HEK293 (cell line): ENCODE measurements around the gene OR1F1.
A peak's percentile ranks its signal among the peaks of the same experiment; 100 is the strongest.

Experiments used
- CTCF ChIA-PET: fragments of 350-600 bp; formaldehyde crosslinking; extraction: SDS; loops from one replicate; lab custom pipeline; 2021; ENCODE audit warnings: antibody characterized with exemption; lab: Yijun Ruan, JAX
- POLR2A ChIA-PET: fragments of 300-600 bp; formaldehyde crosslinking; extraction: SDS; loops from one replicate; lab custom pipeline; 2020; ENCODE audit warnings: antibody characterized with exemption, inconsistent platforms; lab: Yijun Ruan, JAX
- H3K27ac ChIP-seq: fragments of 200-500 bp; sonication (Bioruptor generic); 2 replicates; pipeline ENCODE4 v1.5.1; 2014; ENCODE audit warnings: low read depth, low read length, control low read depth, inconsistent platforms; ENCODE audit errors: extremely low read depth
- H3K36me3 ChIP-seq, 2 experiments: fragments of 200-500 bp in 1 of 2; sonication (Bioruptor generic) in 1 of 2; 1 replicate in 1 of 2; 2 replicates in 1 of 2; pipeline ENCODE4 v1.5.1; 2014 to 2017; ENCODE audit warnings: inconsistent platforms in 2 of 2, low read length in 2 of 2; ENCODE audit not compliant: control insufficient read depth in 2 of 2, insufficient read depth in 1 of 2
- H3K4me1 ChIP-seq: fragments of 200-500 bp; sonication (Bioruptor generic); 2 replicates; pipeline ENCODE4 v1.5.1; 2014; ENCODE audit warnings: mild to moderate bottlenecking, low read length, inconsistent platforms; ENCODE audit not compliant: control insufficient read depth, insufficient read depth
- H3K4me3 ChIP-seq: 2 replicates; pipeline ENCODE4 v1.5.1; 2011; ENCODE audit warnings: low read depth, mild to moderate bottlenecking, control low read depth, low read length, moderate library complexity
- H3K9me3 ChIP-seq: fragments of 200-500 bp; sonication (Bioruptor generic); 2 replicates; pipeline ENCODE4 v1.5.1; 2014; ENCODE audit warnings: low read depth, low read length, inconsistent platforms; ENCODE audit not compliant: control insufficient read depth, insufficient read depth
- AEBP2 ChIP-seq: fragments of 450-650 bp; formaldehyde crosslinking; IDR thresholded peaks from 2 replicates; pipeline ENCODE4 v1.5.1; 2016; ENCODE audit warnings: missing biosample characterization, missing genetic modification characterization, borderline replicate concordance
- OVOL3 ChIP-seq: fragments of 450-650 bp; formaldehyde crosslinking; IDR thresholded peaks from 2 replicates; pipeline ENCODE4 v1.5.1; 2016; ENCODE audit warnings: missing biosample characterization, missing genetic modification characterization
- PRDM6 ChIP-seq: fragments of 450-650 bp; formaldehyde crosslinking; IDR thresholded peaks from 2 replicates; pipeline ENCODE4 v1.5.1; 2017; ENCODE audit warnings: missing biosample characterization, missing genetic modification characterization
- ZBTB48 ChIP-seq: fragments of 450-650 bp; formaldehyde crosslinking; IDR thresholded peaks from 2 replicates; pipeline ENCODE4 v1.5.1; 2016; ENCODE audit warnings: missing biosample characterization, missing genetic modification characterization
- ZIC2 ChIP-seq: fragments of 450-650 bp; formaldehyde crosslinking; IDR thresholded peaks from 2 replicates; pipeline ENCODE4 v1.5.1; 2016; ENCODE audit warnings: missing biosample characterization, missing genetic modification characterization
- ZNF292 ChIP-seq: fragments of 450-650 bp; formaldehyde crosslinking; IDR thresholded peaks from 2 replicates; pipeline ENCODE4 v1.5.1; 2016; ENCODE audit warnings: low read depth, missing biosample characterization, missing genetic modification characterization, borderline replicate concordance
- ZNF335 ChIP-seq: fragments of 450-650 bp; formaldehyde crosslinking; conservative IDR thresholded peaks from 2 replicates; pipeline ENCODE4 v1.5.1; 2016; ENCODE audit warnings: missing biosample characterization, missing genetic modification characterization
- ZNF449 ChIP-seq: fragments of 450-650 bp; formaldehyde crosslinking; IDR thresholded peaks from 2 replicates; pipeline ENCODE4 v1.5.1; 2017; ENCODE audit warnings: missing biosample characterization, mild to moderate bottlenecking, missing genetic modification characterization, moderate library complexity
- ZNF501 ChIP-seq: fragments of 450-650 bp; formaldehyde crosslinking; IDR thresholded peaks from 2 replicates; pipeline ENCODE4 v1.5.1; 2016; ENCODE audit warnings: missing biosample characterization, missing genetic modification characterization
- ZNF558 ChIP-seq: fragments of 450-650 bp; formaldehyde crosslinking; IDR thresholded peaks from 2 replicates; pipeline ENCODE4 v1.5.1; 2016; ENCODE audit warnings: missing biosample characterization, missing genetic modification characterization
- ZNF561 ChIP-seq: fragments of 450-650 bp; IDR thresholded peaks from 2 replicates; pipeline ENCODE4 v1.5.1; 2018; ENCODE audit warnings: missing biosample characterization, missing genetic modification characterization, borderline replicate concordance
- ZNF791 ChIP-seq: fragments of 450-650 bp; formaldehyde crosslinking; IDR thresholded peaks from 2 replicates; pipeline ENCODE4 v1.5.1; 2016; ENCODE audit warnings: missing biosample characterization, missing genetic modification characterization
- ZNF792 ChIP-seq: fragments of 450-650 bp; formaldehyde crosslinking; IDR thresholded peaks from 2 replicates; pipeline ENCODE4 v1.5.1; 2016; ENCODE audit warnings: missing biosample characterization, missing genetic modification characterization
- TF ChIP-seq, protein P1 (sequence below): fragments of 450-650 bp; formaldehyde crosslinking; IDR thresholded peaks from 2 replicates; pipeline ENCODE4 v1.5.1; 2016; ENCODE audit warnings: missing biosample characterization, missing genetic modification characterization
- TF ChIP-seq, protein P2 (sequence below): fragments of 450-650 bp; formaldehyde crosslinking; conservative IDR thresholded peaks from 2 replicates; pipeline ENCODE4 v1.5.1; 2016; ENCODE audit warnings: low read depth, missing biosample characterization, missing genetic modification characterization

Gene OR1F1

DNA sequence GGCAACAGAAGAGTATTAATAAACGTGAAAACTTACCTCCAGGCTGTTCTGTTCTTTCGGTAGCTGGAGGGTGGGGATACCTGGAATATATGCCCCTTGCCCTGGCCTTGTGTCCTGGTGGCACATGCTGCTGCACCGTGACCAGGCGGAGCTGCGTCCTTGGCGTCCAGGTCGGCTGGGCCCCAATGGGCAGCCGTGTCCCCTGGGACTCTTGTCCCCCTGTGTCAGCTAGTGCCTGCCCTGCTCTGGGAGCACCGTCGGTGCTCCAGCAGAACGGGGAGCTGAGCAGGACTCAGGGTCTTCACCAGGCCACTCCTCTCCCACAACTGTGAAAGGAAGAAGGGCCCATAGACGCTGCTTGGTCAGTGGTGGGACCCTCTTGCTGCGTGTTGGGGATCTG is 45.2 kb upstream of the OR1F1 start:
- TF ChIP-seq ZNF335 (tag by site-specific recombination) (no peak), ZNF561 (tag by site-specific recombination) (no peak), AEBP2 (tag by site-specific recombination) (no peak), ZNF792 (tag by site-specific recombination) (no peak), PRDM6 (tag by site-specific recombination) (no peak), ZNF292 (no peak), ZNF501 (tag by site-specific recombination) (no peak), OVOL3 (no peak)
- TF ChIP-seq, protein P1, sequence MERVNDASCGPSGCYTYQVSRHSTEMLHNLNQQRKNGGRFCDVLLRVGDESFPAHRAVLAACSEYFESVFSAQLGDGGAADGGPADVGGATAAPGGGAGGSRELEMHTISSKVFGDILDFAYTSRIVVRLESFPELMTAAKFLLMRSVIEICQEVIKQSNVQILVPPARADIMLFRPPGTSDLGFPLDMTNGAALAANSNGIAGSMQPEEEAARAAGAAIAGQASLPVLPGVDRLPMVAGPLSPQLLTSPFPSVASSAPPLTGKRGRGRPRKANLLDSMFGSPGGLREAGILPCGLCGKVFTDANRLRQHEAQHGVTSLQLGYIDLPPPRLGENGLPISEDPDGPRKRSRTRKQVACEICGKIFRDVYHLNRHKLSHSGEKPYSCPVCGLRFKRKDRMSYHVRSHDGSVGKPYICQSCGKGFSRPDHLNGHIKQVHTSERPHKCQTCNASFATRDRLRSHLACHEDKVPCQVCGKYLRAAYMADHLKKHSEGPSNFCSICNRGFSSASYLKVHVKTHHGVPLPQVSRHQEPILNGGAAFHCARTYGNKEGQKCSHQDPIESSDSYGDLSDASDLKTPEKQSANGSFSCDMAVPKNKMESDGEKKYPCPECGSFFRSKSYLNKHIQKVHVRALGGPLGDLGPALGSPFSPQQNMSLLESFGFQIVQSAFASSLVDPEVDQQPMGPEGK (tag by site-specific recombination): no peak
- Histone ChIP-seq H3K9me3 (no peaks in the 10 kb centered on the region), H3K4me3 (no peak overlapping the region), H3K36me3 (peaks cover 0 to 38% of the 10 kb centered on the region in 2 experiments; a peak in 1 of 3 replicates), H3K4me1 (no peaks in the 10 kb centered on the region), H3K27ac (no peak overlapping the region)
- ChIA-PET POLR2A (interaction anchor here (1.0 kb wide), 1 partner anchor 13 kb away, joined by 4 read pairs; no protein-coding TSS in a partner anchor), CTCF (interaction anchor here (1.2 kb wide), 1 partner anchor 13 kb away, joined by 3 read pairs; no protein-coding TSS in a partner anchor)

GRCh38 chr16:3143189-3143588 is 44.8 kb upstream of the OR1F1 start:
- H3K9me3 ChIP-seq: no peaks in the 10 kb centered on the region
- H3K4me3 ChIP-seq: no peak overlapping the region
- H3K4me1 ChIP-seq: no peaks in the 10 kb centered on the region
- H3K27ac ChIP-seq: no peak overlapping the region
- ChIA-PET POLR2A (interaction anchor here (1.0 to 1.7 kb wide), 2 partner anchors 9 to 29 kb away, joined by 3 to 13 read pairs; partner anchors contain the start of gene ZNF213), CTCF (interaction anchor here (0.6 to 1.0 kb wide), 2 partner anchors 14 to 84 kb away, joined by 3 read pairs; no protein-coding TSS in a partner anchor)
- TF ChIP-seq ZBTB48 (no peak), ZNF558 (tag by site-specific recombination) (no peak)
- peaks cover 0 to 34% of the 10 kb centered on the region in 2 experiments; a peak in 1 of 3 replicates for H3K36me3 ChIP-seq

DNA sequence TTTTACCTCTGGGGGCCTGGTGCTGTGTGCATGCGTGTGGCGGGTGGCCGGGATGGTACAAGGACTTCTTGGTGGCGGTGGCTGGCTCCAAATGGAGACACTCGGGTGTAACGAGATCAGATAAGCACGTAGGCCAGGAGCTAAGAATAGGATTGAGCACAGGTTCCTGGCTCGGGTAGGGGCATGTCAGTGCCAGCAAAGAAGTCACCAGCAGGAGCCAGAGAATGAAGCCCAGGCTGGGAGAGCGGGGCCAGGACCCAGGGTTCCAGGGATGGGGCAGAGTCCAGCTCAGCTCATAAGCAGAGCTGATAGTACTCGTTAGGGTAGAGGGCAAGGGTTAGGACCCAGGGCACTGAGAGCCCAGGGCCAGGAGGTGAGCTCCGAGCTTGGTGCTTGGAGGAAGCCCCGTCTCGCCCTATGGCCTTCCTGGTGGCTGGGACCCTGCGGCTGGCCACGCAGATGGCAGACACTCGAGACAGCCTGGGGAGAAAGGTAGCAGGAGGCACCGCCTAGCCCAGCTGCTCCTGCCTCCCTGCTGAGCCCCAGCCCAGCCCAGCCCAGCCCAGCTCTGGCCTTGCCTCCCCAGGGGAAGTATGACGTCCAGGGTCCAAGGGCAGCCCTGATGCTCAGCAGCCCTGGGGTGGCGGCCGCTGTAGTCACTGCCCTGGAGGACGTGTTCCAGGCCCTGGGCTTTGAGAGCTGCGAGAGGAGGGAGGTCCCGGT is 44.2 kb upstream of the OR1F1 start:
- TF ChIP-seq ZNF449 (tag by site-specific recombination): peak; percentile 35; the same call in 1 of the 2 replicates
- no peak for TF ChIP-seq ZNF791
- TF ChIP-seq, protein P2, sequence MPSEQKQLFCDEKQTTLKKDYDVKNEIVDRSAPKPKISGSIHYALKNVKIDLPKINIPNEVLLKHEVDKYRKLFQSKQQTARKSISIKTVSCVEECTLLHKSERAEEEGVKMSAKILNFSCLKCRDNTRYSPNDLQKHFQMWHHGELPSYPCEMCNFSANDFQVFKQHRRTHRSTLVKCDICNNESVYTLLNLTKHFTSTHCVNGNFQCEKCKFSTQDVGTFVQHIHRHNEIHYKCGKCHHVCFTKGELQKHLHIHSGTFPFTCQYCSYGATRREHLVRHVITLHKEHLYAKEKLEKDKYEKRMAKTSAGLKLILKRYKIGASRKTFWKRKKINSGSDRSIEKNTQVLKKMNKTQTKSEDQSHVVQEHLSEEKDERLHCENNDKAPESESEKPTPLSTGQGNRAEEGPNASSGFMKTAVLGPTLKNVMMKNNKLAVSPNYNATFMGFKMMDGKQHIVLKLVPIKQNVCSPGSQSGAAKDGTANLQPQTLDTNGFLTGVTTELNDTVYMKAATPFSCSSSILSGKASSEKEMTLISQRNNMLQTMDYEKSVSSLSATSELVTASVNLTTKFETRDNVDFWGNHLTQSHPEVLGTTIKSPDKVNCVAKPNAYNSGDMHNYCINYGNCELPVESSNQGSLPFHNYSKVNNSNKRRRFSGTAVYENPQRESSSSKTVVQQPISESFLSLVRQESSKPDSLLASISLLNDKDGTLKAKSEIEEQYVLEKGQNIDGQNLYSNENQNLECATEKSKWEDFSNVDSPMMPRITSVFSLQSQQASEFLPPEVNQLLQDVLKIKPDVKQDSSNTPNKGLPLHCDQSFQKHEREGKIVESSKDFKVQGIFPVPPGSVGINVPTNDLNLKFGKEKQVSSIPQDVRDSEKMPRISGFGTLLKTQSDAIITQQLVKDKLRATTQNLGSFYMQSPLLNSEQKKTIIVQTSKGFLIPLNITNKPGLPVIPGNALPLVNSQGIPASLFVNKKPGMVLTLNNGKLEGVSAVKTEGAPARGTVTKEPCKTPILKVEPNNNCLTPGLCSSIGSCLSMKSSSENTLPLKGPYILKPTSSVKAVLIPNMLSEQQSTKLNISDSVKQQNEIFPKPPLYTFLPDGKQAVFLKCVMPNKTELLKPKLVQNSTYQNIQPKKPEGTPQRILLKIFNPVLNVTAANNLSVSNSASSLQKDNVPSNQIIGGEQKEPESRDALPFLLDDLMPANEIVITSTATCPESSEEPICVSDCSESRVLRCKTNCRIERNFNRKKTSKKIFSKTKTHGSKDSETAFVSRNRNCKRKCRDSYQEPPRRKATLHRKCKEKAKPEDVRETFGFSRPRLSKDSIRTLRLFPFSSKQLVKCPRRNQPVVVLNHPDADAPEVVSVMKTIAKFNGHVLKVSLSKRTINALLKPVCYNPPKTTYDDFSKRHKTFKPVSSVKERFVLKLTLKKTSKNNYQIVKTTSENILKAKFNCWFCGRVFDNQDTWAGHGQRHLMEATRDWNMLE: no peak
- TF ChIP-seq ZIC2 (tag by site-specific recombination): peak; percentile 78
- Histone ChIP-seq H3K9me3 (no peaks in the 10 kb centered on the region), H3K4me1 (no peaks in the 10 kb centered on the region), H3K4me3 (no peak overlapping the region), H3K27ac (no peak overlapping the region), H3K36me3 (peaks cover 0 to 28% of the 10 kb centered on the region in 2 experiments; a peak in 1 of 3 replicates)
- ChIA-PET CTCF (interaction anchor here (0.6 to 1.0 kb wide), 3 partner anchors 14 to 84 kb away, joined by 3 read pairs; no protein-coding TSS in a partner anchor), POLR2A (interaction anchor here (0.8 to 1.7 kb wide), 3 partner anchors 9 to 28 kb away, joined by 3 to 13 read pairs (median 3); partner anchors contain the start of gene ZNF213)
